Endothelial cell (in vitro differentiated cells): ENCODE results near the gene SLC9A9. TPM values are rescaled to one million over a fixed set of nuclear protein-coding genes. Genes with fewer than 3 reads are reported as not detected.

Experiments
- DNase-seq: peaks from one replicate; pipeline ENCODE4 v3.0.0; 2021; ENCODE audit warnings: low spot score
- H3K27ac Mint-ChIP-seq: one replicate; pipeline ENCODE4 v1.8.0; 2021; ENCODE audit warnings: mixed read lengths, inconsistent platforms; ENCODE audit not compliant: unreplicated experiment
- H3K27me3 Mint-ChIP-seq: one replicate; pipeline ENCODE4 v1.8.0; 2021; ENCODE audit warnings: mild to moderate bottlenecking, moderate library complexity, mixed read lengths, inconsistent platforms; ENCODE audit not compliant: unreplicated experiment
- H3K36me3 Mint-ChIP-seq: one replicate; pipeline ENCODE4 v1.8.0; 2021; ENCODE audit warnings: mild to moderate bottlenecking, low read depth, mixed read lengths, inconsistent platforms; ENCODE audit not compliant: unreplicated experiment
- H3K4me1 Mint-ChIP-seq: one replicate; pipeline ENCODE4 v1.8.0; 2021; ENCODE audit warnings: mild to moderate bottlenecking, mixed read lengths, inconsistent platforms; ENCODE audit not compliant: unreplicated experiment
- H3K4me3 Mint-ChIP-seq: one replicate; pipeline ENCODE4 v1.8.0; 2021; ENCODE audit warnings: mild to moderate bottlenecking, mixed read lengths, inconsistent platforms; ENCODE audit not compliant: unreplicated experiment
- H3K9me3 Mint-ChIP-seq: one replicate; pipeline ENCODE4 v1.8.0; 2021; ENCODE audit warnings: mixed read lengths, inconsistent platforms; ENCODE audit not compliant: unreplicated experiment
- total RNA-seq: library from RNA; stranded (reverse); fragmentation: NEBNext Ultra II Directional; extraction: Animal tissue kit (Norgen Biotek cat#: 25700); gene quantifications from one replicate; pipeline ENCODE4 v1.2.1, GENCODE V29; 2021; ENCODE audit not compliant: unreplicated experiment
- TF ChIP-seq, protein P1 (sequence below): fragments of 200-600 bp; sonication (generic); IDR thresholded peaks from one replicate; pipeline ENCODE4 v1.5.0; 2021; ENCODE audit warnings: antibody characterized with exemption; ENCODE audit not compliant: unreplicated experiment

The SLC9A9 gene
- total RNA-seq, 1 donor from 2014 or later = 7.9 TPM

- Mint-ChIP-seq H3K4me3 (no peak overlapping the region), H3K9me3 (no peaks in the 10 kb centered on the region), H3K27ac (no peak overlapping the region), H3K27me3 (peaks cover 2% of the 10 kb centered on the region), H3K36me3 (no peaks in the 10 kb centered on the region), H3K4me1 (no peaks in the 10 kb centered on the region)
- TF ChIP-seq, protein P1, sequence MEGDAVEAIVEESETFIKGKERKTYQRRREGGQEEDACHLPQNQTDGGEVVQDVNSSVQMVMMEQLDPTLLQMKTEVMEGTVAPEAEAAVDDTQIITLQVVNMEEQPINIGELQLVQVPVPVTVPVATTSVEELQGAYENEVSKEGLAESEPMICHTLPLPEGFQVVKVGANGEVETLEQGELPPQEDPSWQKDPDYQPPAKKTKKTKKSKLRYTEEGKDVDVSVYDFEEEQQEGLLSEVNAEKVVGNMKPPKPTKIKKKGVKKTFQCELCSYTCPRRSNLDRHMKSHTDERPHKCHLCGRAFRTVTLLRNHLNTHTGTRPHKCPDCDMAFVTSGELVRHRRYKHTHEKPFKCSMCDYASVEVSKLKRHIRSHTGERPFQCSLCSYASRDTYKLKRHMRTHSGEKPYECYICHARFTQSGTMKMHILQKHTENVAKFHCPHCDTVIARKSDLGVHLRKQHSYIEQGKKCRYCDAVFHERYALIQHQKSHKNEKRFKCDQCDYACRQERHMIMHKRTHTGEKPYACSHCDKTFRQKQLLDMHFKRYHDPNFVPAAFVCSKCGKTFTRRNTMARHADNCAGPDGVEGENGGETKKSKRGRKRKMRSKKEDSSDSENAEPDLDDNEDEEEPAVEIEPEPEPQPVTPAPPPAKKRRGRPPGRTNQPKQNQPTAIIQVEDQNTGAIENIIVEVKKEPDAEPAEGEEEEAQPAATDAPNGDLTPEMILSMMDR = no peak
- no peak for DNase-seq
These were observed 586.4 kb downstream of the SLC9A9 start for GRCh38 chr3:143261848-143262247.

DNA sequence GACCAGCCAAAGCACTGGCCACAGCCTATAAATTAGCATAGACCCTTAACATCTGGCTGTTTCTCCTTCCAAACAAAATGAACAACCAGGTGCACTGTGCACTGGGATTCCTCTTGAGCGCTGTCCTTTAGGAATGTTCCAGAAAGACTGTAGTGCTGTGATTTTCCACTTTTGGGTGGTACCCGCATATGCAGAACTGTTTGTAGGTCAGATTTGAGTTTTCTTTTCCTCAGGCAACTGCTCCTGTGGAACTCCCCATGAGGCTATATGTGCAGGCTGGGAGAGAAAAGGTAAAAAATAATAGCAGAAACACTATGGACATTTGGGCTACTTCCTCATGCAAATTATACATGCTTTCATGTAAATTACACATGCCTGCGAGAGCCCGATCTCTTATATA lies 589.6 kb downstream of the SLC9A9 start:
- Mint-ChIP-seq H3K27ac (no peak overlapping the region), H3K4me3 (no peak overlapping the region), H3K27me3 (no peaks in the 10 kb centered on the region), H3K9me3 (no peaks in the 10 kb centered on the region), H3K36me3 (no peaks in the 10 kb centered on the region), H3K4me1 (no peaks in the 10 kb centered on the region)
- DNase-seq = no peak
- TF ChIP-seq, protein P1 = no peak

DNA sequence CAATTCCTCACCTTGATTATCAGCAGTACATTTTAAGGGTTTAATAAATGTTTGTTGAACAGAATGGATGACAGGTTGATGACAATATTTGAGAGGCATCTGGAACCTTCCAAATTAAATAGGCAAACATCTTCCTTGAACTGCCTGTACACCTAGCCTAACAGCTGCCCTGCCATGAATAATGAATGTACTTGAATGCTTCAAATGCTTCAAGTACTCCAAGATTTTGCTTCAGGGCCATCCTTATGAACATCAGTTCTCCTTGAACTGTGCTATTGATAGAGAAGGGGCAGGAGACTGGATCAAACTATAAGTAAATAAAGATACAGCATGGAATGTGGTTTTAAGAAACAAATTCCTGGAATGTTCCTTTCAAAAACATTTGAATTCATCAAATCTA lies 591.9 kb downstream of the SLC9A9 start:
- H3K27me3 Mint-ChIP-seq = no peaks in the 10 kb centered on the region
- H3K4me3 Mint-ChIP-seq = no peak overlapping the region
- no peaks in the 10 kb centered on the region for H3K9me3 Mint-ChIP-seq
- no peaks in the 10 kb centered on the region for H3K36me3 Mint-ChIP-seq
- H3K4me1 Mint-ChIP-seq = no peaks in the 10 kb centered on the region
- no peak overlapping the region for H3K27ac Mint-ChIP-seq
- TF ChIP-seq, protein P1 = no peak
- DNase-seq = no peak

DNA sequence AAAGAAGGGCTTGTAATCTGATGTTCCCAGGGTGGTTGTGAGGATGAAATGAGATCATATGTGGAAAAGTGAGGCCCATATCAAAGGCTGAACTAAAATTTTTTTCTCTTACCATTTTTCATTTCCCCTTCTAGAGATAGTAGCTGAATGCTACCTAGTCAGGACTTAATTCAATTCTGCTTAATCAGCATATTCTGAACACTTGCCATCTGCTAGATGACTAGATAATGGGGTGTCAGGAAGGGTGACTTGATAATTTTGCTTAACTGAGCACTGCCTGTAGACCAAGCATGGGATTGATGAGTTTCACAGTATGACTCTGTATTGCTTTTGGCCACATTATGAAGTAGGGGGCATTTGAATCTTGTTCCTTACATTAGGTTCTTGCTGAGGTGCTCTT lies 592.5 kb downstream of the SLC9A9 start:
- no peak overlapping the region for H3K4me3 Mint-ChIP-seq
- TF ChIP-seq, protein P1 = no peak
- peaks cover 2% of the 10 kb centered on the region for H3K27me3 Mint-ChIP-seq
- H3K9me3 Mint-ChIP-seq = no peaks in the 10 kb centered on the region
- no peaks in the 10 kb centered on the region for H3K4me1 Mint-ChIP-seq
- H3K27ac Mint-ChIP-seq = no peak overlapping the region
- H3K36me3 Mint-ChIP-seq = no peaks in the 10 kb centered on the region
- no peak for DNase-seq

- Mint-ChIP-seq H3K27me3 (peaks cover 2% of the 10 kb centered on the region), H3K9me3 (no peaks in the 10 kb centered on the region), H3K4me1 (peaks cover 5% of the 10 kb centered on the region), H3K27ac (no peak overlapping the region), H3K36me3 (peaks cover 3% of the 10 kb centered on the region), H3K4me3 (no peak overlapping the region)
- TF ChIP-seq, protein P1 = no peak
- DNase-seq = no peak
These were observed 595.3 kb downstream of the SLC9A9 start for GRCh38 chr3:143252931-143253330.
